ENCODE results near the gene RNF148.

DNA sequence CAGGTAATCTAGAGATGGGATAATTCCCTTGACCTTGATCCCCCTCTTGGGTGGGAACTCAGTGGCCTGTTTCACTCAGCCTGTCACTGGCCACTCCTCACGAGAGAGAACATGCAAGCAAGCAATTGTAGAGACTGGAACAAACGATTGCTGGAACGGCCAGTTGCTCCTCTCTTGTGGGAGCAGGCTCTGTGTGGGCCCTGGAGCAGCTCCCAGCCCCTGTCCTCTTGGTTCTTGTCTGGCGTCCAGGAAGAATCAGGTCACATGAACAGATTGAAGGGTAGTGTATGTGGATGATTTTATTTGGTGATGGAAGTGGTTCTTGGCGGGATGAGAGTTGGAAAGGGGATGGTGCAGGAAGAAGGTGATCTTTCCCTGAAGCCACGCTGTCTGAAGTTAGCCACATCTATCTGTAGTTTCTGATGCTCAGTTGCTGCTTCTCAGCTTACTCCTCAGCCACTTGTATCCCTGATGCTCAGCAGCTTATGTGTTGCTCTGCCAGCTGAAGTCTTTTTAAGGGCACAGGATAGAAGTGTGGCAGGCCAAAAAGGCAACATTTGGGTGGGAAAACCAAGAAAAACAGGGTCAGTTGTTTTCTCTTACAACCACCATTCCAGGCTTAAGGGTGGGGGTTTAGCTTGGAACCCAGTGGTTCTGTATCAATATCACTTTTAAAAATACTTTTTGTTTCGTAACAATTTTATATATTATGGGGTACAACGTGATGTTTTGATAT, 19.7 kb downstream of the RNF148 start:
- TF ChIP-seq TCF12 (IDR thresholded peaks at IDR 0.05; ENCODE audit: low read depth) (no peak), EP300 (IDR thresholded peaks at IDR 0.05; ENCODE audit: borderline replicate concordance) (no peak), YY1 (IDR thresholded peaks at IDR 0.05; ENCODE audit: low read depth) (no peak), TAF1 (IDR thresholded peaks at IDR 0.05; ENCODE audit: low read depth) (no peak)
- TF ChIP-seq, protein P1, sequence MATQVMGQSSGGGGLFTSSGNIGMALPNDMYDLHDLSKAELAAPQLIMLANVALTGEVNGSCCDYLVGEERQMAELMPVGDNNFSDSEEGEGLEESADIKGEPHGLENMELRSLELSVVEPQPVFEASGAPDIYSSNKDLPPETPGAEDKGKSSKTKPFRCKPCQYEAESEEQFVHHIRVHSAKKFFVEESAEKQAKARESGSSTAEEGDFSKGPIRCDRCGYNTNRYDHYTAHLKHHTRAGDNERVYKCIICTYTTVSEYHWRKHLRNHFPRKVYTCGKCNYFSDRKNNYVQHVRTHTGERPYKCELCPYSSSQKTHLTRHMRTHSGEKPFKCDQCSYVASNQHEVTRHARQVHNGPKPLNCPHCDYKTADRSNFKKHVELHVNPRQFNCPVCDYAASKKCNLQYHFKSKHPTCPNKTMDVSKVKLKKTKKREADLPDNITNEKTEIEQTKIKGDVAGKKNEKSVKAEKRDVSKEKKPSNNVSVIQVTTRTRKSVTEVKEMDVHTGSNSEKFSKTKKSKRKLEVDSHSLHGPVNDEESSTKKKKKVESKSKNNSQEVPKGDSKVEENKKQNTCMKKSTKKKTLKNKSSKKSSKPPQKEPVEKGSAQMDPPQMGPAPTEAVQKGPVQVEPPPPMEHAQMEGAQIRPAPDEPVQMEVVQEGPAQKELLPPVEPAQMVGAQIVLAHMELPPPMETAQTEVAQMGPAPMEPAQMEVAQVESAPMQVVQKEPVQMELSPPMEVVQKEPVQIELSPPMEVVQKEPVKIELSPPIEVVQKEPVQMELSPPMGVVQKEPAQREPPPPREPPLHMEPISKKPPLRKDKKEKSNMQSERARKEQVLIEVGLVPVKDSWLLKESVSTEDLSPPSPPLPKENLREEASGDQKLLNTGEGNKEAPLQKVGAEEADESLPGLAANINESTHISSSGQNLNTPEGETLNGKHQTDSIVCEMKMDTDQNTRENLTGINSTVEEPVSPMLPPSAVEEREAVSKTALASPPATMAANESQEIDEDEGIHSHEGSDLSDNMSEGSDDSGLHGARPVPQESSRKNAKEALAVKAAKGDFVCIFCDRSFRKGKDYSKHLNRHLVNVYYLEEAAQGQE (IDR thresholded peaks at IDR 0.05; ENCODE audit: low read depth), result no peak
- TF ChIP-seq, protein P2, sequence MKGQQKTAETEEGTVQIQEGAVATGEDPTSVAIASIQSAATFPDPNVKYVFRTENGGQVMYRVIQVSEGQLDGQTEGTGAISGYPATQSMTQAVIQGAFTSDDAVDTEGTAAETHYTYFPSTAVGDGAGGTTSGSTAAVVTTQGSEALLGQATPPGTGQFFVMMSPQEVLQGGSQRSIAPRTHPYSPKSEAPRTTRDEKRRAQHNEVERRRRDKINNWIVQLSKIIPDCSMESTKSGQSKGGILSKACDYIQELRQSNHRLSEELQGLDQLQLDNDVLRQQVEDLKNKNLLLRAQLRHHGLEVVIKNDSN (IDR thresholded peaks at IDR 0.05), result no peak
